HG03095 (cell line): Measurements from ENCODE around the gene CTAGE6.
"Not testable (repeated sequence)": the region's sequence is repeated elsewhere in the genome, so short reads cannot be mapped to it uniquely, and the experiment has no call there.

Experiments
- ATAC-seq: cut with Tn5 transposase; IDR thresholded peaks from one replicate; pipeline ENCODE4 v1.9.1; 2021; ENCODE audit warnings: moderate library complexity; ENCODE audit not compliant: unreplicated experiment

CTAGE6 gene

DNA sequence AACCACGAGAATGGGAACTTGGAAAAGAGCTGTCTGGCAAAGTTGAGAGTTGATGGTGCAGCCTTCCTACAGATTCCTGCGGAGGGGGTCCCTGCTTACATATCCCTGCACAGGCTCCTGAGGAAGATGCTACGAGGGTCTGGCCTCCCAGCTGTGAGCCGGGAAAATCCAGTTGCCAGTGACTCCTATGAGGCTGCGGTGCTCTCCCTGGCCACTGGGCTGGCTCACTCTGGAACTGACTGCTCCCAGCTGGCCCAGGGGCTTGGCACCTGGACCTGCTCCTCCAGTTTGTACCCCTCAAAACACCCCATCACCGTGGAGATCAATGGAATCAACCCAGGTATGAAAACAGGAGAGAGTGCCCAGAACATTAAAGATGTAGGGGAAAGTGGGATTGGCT, 37.2 kb downstream of the CTAGE6 start:
- ATAC-seq, result not testable (repeated sequence)

DNA sequence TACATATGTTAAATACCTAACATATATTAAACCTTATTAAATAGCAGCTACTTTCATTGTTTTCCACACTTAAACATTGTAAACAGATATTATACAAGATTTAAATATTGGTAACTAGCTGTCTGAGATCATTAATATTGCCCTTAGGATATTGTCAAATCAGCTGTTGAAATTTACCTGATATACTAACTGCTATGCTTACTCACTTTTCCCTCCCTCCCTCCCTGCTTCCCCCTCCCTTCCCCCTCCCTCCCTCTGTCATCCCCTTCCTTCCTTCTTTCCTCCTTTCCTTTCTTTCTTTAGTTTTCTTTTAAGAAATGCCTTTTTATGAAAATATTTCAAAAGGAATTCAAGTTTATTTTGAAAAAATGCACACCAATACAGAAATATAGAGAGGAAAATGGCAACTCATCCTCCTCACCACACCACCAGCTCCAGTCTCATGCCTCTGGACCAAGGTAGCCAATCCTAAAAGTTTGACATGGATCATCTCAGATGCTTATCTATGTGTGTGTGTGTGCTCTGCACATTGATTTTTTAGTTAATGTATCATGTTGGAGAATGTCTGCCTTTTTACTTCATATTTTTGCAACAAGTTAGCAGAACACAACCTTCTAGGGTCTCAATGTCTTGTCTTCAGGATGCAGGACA, 41.8 kb downstream of the CTAGE6 start:
- not testable (repeated sequence) for ATAC-seq

DNA sequence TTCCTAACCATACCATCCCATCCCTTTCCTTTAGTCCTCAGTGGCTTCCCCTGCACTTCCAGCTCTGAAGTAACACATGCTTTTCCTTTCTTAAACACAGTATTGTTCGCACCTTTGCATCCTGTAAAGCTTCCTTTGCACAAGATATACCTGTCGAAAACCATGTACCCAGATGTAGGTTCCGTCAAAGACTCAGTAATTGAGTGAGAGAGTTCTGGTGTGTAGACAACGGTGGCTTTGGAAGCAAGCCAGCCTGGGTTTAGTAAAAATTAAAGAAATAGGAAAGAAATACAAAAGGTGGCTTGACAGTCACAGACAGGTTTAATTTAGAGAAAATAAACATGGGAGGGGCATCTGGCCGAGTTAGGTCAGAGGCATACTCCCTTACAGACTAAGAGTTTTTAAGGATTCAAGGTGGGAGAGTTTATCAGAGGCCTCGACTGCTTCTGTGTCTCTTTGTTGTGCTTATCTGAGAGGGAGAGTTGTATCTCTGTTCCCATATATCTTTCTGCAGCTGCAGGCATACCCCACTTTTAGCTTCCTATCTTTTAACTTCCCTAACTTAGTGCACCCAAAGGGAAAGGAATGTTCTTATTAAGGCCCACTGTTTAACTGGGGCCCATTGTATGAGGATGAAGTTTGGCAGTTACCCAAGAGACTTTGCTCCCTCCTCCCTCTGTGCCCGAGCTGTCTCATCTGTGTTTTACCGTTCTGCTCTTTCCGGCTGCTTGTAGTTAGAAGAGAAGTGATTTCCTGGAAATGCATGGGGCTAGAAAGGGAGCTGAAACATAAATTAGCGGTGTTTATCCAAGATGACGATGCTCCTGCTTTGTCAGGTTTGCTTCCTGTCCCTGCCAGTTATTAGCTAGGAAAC, 42.7 kb downstream of the CTAGE6 start:
- not testable (repeated sequence) for ATAC-seq

- ATAC-seq, result not testable (repeated sequence)
Measured at GRCh38 chr7:143712381-143712780, 45.1 kb downstream of the CTAGE6 start.

GRCh38 chr7:143711727-143712324, 45.7 kb downstream of the CTAGE6 start:
- ATAC-seq, result not testable (repeated sequence)

DNA sequence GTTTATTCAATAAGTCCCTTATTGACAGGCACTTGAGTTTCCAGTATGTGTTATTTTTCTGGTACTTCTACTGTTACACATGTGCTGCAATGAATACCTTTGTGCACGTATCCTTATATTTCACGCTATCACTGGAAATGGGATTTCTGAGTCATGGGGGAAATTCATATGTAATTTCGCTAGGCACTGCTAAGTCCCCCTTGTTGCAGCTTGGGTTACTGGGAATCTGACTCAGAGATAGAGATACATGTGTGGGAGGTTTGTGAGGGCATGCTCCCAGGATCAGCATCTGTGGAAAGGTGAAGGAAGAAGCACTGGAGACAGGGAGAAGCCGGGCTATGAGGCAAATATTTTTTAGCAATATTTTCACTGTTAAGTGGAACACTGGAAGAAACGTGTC, 47.6 kb downstream of the CTAGE6 start:
- ATAC-seq, result not testable (repeated sequence)
